DMS114 treated with DMSO at 0.1 percent for 48 hours (cell line): ENCODE measurements around the gene NODAL.
"Not testable (repeated sequence)": the region's sequence is repeated elsewhere in the genome, so short reads cannot be mapped to it uniquely, and the experiment has no call there.

ENCODE experiments used
- DNase-seq: peaks from one replicate; lab custom pipeline; 2025; ENCODE audit not compliant: unreplicated experiment; lab: John Stamatoyannopoulos, UW

Gene NODAL

GRCh38 chr10:70441161-70441894 is at the start of gene NODAL:
TSS of gene NODAL (minus strand) at chr10:70441681. CDS start at chr10:70441667, 14 bp downstream.
- no peak for DNase-seq

- no peak for DNase-seq
Observed at GRCh38 chr10:70490142-70490541, 48.7 kb upstream of the NODAL start.

DNA sequence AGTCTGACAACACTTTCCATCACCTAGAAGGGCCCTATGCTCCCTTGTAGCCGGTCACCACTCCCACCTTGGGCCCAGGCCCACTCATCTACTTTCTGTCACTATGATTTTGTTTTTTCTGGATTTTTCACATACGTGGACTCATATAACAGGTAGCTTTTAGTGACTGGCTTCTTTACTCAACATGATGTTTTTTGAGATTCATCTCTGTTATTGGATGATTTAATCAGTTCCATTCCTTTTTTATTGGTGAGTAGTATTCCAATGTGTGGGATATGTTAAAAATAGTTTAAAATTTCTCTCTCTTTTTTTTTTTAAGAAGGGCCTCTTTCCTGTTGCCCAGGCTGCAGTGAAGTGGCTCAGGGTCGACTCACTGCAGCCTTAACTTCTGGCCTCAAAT is 46.3 kb upstream of the NODAL start:
- DNase-seq, result no peak

DNA sequence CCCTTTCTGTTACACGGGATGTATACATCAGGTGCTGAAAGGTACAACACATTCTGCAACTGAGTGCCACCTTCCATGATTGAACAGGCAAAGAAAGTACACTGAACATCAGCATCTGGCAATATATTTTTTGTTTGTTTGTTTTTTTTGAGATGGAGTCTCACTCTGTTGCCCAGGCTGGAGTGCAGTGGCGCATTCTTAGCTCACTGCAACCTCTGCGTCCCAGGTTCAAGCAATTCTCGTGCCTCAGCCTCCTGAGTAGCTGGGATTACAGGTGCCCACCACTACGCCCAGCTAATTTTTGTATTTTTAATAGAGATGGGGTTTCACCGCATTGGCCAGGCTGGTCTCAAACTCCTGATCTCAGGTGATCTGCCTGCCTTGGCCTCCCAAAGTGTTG is 42.4 kb upstream of the NODAL start:
- not testable (repeated sequence) for DNase-seq

DNA sequence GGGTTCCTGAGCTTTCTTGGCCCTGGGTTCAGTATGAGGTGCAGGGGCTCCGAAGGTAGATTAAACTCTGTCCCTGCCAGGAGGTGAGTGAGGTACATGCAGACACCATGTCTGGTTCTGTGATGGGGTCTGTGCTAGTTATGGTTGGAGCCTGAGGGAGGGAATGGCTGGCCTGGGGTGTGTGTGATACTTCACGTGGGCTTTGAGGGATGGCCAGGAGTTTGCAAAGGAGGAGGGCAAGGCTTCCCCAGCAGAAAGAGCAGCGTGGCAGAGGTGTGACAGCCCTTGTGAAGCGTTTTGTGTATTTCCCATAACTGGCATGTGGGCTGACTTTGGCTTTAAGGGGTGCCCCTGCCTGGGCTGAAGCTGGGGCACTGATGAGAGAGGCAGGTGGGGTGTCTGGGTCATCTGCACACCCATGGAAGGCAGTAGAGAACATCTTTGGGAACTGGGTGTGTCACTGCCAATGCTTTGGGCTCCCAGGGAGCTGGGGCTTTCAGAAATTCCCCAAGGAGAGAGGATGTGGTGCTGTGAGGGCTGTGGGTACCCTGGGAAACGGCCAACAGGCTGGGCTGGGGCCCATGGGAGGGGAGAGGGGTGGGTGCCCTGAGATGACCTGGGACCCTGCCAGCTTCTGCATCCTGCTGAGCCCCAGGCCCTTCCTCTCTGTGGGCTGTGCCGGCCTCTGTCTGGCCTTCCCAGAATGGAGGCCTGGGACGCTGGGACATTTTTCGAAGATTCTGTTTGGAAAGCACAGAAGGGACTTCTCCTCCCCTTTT is 41.7 kb upstream of the NODAL start:
- no peak for DNase-seq

GRCh38 chr10:70481831-70482530 is 40.5 kb upstream of the NODAL start:
- no peak for DNase-seq

DNA sequence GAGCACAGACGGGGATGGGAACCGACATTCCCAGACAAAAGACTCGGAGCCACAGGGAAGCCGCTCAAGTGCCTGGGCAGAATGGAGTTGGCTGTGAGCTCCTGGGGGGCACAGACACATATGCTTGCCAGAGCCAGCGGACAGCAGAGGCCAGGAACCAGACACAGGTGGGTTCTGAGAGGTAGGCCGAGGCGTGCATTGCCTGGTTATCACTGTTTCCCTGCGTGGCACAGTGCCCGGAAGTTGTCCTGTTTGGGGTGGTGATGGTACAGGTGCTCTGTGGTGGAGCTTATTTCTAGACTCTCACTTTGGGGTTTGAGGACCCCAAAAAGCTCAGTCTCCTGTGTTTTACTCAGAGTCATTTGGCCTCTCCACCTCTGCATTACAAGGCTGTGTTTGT is 39.6 kb upstream of the NODAL start:
- DNase-seq, result no peak

- DNase-seq, result no peak
Observed at GRCh38 chr10:70480239-70480861, 38.9 kb upstream of the NODAL start.

GRCh38 chr10:70479626-70480238 is 38.3 kb upstream of the NODAL start:
- no peak for DNase-seq

DNA sequence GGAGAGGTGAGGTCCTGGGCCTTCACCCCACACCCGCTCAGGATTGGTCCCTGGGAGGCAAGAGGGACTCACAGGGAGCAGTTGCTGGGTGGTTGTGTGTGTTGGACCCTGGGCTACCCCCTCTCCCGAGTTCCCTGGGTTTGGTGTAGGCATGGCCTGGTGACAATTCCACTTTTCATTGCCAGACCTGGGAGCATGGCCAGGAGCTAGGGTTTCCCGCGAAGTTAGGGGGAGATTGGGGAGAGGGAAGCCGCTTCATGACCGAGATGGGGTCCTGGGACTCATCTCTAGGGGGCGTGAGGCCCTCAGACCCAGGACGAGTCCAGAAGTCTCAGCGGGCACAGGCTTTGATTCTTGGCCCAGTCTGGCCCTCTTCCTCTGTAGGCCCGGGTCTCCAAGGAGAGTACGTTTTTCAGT is 37.7 kb upstream of the NODAL start:
- no peak for DNase-seq

DNA sequence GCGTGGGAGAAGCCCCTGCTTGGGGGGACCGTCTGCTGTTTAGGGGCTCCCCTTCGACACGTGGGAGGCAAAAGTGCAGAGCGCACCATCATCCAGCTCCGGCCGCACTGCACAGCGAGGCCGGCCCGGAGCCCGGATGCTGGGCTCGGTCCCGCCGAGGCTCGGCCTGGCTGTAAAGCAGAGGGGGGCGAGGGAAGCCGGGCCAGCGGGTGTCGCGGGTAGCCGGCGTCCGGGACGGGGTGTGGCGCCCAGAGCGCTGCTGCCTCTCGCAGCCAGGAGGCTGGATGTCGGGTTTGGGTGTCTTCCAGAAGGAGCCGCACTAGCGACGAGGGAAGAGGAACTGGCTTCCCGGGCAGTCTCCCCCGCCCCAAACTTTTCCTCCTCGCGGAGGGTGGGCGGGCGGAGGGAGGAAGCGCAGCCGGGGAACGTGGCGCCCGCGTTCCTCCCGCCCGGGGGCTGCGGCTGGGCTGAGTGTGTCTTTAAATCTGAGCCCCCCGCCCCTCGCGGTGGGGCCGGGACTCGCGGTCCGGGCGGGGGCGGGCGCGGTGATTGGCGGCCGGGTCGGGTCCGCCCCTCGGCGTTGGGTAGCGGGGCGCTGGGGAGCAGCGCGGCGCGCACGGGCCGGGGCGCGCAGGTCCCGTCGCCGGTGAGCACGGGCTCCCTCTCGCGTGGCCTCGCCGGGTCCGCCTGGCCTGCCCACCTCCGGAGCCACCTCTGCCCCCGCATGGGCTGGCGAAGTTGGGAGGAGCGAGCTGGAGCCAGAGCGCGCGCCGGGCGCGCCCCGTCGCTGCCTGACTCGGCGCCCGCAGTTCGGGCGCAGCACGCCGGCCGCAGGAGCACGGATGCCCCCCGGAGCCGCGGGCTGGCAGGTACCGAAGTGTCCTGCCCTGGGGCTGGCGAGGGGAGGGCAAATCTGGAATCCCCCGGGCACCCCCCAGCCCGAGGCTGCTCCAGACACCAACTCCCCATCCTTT is 37.0 kb upstream of the NODAL start, which contains the start of gene PALD1:
PALD1 (plus strand) TSS at position 577 of the 974 bp plus-strand sequence. CDS start 47,185 bp downstream, outside the sequence.
- DNase-seq, result peak; percentile 52

DNA sequence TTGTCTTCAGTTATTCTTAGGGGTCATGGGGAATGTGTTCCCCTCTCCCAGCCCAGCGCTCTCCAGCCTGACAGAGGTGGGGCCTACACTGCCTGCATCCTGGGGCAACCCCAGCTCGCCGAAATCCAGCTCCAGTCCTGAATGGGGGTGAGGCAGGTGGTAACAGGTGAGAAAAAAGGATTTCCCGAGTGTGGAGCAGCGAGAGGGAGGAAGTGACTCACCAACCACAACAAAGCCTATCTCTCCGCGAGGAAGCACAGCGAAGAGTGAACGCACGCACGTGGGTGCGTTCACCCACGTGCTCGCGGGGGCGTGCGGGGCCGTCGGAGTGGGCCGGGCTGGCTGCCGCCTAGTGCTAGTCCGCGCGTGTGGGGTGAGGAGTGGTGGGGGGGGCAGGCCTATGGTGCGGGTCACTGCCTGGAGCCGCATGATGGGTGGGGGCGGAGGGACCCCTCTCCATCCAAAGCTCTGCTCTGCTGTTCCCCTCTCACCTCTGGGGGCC is 36.2 kb upstream of the NODAL start:
- no peak for DNase-seq

GRCh38 chr10:70476249-70477035 is 35.0 kb upstream of the NODAL start:
- DNase-seq, result no peak

GRCh38 chr10:70475661-70476060 is 34.2 kb upstream of the NODAL start:
- DNase-seq, result no peak

GRCh38 chr10:70474780-70475179 is 33.3 kb upstream of the NODAL start:
- no peak for DNase-seq

GRCh38 chr10:70472799-70473454 is 31.4 kb upstream of the NODAL start:
- no peak for DNase-seq

DNA sequence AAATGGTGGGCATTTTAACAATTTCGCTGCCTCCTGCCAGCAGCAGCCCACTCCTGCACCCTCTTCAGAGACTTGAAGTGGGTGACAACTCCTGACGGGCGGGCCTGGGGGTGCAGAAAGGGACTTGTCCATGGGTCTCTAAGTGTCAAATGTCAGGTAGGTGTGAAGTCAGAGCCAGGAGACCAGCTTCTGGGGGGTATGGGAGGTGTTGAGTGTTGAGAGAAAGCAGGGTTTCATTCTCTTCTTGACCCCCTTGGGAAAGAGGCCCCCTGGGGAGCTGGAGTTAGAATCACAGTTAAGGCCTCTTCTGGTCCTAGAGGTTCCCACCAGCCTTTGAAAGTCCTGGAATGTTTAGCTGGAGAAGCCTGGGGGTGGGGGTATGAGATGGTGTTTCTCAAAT is 25.5 kb upstream of the NODAL start:
- no peak for DNase-seq

DNA sequence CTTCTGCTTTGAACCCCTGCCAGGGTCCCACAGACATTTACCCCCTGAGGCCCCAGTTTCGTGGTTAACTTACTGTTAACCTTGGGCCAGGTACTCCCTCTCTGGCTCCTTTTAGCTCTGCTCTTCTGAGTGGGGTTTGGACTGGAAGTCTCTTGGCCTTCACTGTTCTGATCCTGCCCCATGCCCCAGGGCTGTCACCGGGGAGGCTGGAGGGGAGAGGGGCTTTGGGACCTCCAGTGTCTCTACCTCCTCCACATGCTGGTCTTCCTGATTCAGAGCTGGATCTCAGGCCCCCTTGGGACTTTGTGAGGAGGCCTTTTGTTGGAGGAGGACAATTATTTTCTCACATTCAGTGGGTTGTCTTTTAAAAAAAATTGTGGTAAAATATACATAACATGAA is 24.4 kb upstream of the NODAL start:
- no peak for DNase-seq
